DOHH2 (cell line): ENCODE measurements around the gene LRRC1.

Source experiments
- EZH2phosphoT487 ChIP-seq: fragments of 200-600 bp; sonication (generic); IDR thresholded peaks from 2 replicates; pipeline ENCODE4 v1.6.1; 2017; ENCODE audit warnings: borderline replicate concordance, mild to moderate bottlenecking, antibody characterized with exemption, low read length, moderate library complexity, mixed read lengths
- TF ChIP-seq, protein P1 (sequence below): fragments of 200-600 bp; sonication (generic); IDR thresholded peaks from one replicate; pipeline ENCODE4 v1.5.1; 2014; ENCODE audit warnings: antibody characterized with exemption, mild to moderate bottlenecking, low read depth, low read length; ENCODE audit not compliant: poor library complexity, severe bottlenecking

DNA sequence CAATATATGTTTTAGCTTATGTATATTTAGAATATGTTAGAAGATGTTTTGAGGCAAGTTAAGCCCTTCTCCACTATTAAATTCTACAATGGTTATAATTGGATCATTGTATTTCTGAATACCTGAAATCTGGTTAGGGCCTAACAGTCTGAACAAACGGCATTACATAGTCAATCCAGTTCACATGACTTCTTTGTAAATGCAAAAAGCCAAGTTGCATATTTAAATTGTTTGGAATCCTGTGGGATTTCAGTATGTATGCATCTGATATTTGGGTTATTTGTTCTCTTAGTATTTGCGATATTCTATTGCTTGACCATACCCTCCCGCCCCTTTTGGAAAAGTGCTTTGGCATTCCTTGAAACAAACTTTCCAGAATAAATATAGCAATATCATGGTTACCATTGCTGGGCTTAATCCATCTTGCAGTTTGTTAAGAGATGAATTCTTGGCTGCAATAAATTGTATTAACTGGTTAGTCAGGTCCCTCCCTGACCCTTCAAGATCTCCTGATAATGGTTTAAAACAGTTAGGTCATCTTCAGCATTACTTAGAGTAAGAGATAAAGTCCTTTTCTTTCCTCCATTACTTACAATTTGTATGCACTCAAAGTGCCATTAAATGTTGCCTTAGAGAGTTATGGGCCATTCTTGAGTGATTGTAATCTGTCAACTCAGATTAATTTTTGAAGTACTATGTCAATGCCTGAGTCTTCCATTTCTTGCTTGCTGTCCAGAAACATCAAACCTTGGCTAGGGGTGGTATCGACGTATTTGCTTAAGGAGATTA lies 36.5 kb downstream of the LRRC1 start:
- TF ChIP-seq, protein P1, sequence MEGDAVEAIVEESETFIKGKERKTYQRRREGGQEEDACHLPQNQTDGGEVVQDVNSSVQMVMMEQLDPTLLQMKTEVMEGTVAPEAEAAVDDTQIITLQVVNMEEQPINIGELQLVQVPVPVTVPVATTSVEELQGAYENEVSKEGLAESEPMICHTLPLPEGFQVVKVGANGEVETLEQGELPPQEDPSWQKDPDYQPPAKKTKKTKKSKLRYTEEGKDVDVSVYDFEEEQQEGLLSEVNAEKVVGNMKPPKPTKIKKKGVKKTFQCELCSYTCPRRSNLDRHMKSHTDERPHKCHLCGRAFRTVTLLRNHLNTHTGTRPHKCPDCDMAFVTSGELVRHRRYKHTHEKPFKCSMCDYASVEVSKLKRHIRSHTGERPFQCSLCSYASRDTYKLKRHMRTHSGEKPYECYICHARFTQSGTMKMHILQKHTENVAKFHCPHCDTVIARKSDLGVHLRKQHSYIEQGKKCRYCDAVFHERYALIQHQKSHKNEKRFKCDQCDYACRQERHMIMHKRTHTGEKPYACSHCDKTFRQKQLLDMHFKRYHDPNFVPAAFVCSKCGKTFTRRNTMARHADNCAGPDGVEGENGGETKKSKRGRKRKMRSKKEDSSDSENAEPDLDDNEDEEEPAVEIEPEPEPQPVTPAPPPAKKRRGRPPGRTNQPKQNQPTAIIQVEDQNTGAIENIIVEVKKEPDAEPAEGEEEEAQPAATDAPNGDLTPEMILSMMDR, result no peak
- TF ChIP-seq EZH2phosphoT487, result no peak
